NT2/D1 (cell line): ENCODE results near the gene SLC45A3.

Experiments
- DNase-seq: peaks from one replicate; pipeline ENCODE4 v3.0.0-alpha.2; 2011; ENCODE audit warnings: low read depth, low spot score
- H3K27me3 ChIP-seq: 2 replicates; pipeline ENCODE4 v1.6.0; 2011; ENCODE audit warnings: mild to moderate bottlenecking; ENCODE audit not compliant: insufficient read length, insufficient read depth
- H3K36me3 ChIP-seq: 2 replicates; pipeline ENCODE4 v1.6.1; 2011; ENCODE audit warnings: mild to moderate bottlenecking, low read length, mixed read lengths; ENCODE audit not compliant: insufficient read depth, insufficient read length
- H3K4me1 ChIP-seq: 2 replicates; pipeline ENCODE4 v1.5.1; 2011; ENCODE audit not compliant: insufficient read depth, insufficient read length
- H3K4me3 ChIP-seq: 2 replicates; pipeline ENCODE4 v1.5.1; 2011; ENCODE audit warnings: low read depth; ENCODE audit not compliant: insufficient read length
- H3K9ac ChIP-seq: 2 replicates; pipeline ENCODE4 v1.6.0; 2011; ENCODE audit warnings: low read depth; ENCODE audit not compliant: insufficient read length
- H3K9me3 ChIP-seq: 2 replicates; pipeline ENCODE4 v1.5.1; 2011; ENCODE audit warnings: mild to moderate bottlenecking, low read length; ENCODE audit not compliant: insufficient read depth
- SUZ12 ChIP-seq: IDR thresholded peaks from 2 replicates; pipeline ENCODE4 v1.6.1; 2011; ENCODE audit not compliant: insufficient read length, insufficient read depth; ENCODE audit errors: extremely low read depth
- YY1 ChIP-seq: IDR thresholded peaks from 2 replicates; pipeline ENCODE4 v1.6.1; 2011; ENCODE audit not compliant: insufficient read length, insufficient read depth
- ZNF274 ChIP-seq: IDR thresholded peaks from 2 replicates; pipeline ENCODE4 v1.6.1; 2011; ENCODE audit warnings: mild to moderate bottlenecking, low read depth, low read length

Gene SLC45A3

GRCh38 chr1:205626216-205626615, 54.1 kb downstream of the SLC45A3 start:
- H3K9me3 ChIP-seq = no peaks in the 10 kb centered on the region
- H3K27me3 ChIP-seq = no peaks in the 10 kb centered on the region
- H3K4me1 ChIP-seq = peaks cover 3% of the 10 kb centered on the region
- H3K9ac ChIP-seq = no peak overlapping the region
- DNase-seq = no peak
- no peak for TF ChIP-seq YY1
- TF ChIP-seq SUZ12 = no peak
- TF ChIP-seq ZNF274 = no peak
- no peak overlapping the region for H3K4me3 ChIP-seq
- H3K36me3 ChIP-seq = peaks cover 28% of the 10 kb centered on the region

- no peaks in the 10 kb centered on the region for H3K27me3 ChIP-seq
- H3K9ac ChIP-seq = no peak overlapping the region
- DNase-seq = no peak
- no peak overlapping the region for H3K4me3 ChIP-seq
- no peaks in the 10 kb centered on the region for H3K9me3 ChIP-seq
- peaks cover 3% of the 10 kb centered on the region for H3K4me1 ChIP-seq
- H3K36me3 ChIP-seq = peaks cover 48% of the 10 kb centered on the region
- TF ChIP-seq YY1 = no peak
- no peak for TF ChIP-seq ZNF274
These were observed 56.7 kb downstream of the SLC45A3 start for GRCh38 chr1:205623646-205624045.

GRCh38 chr1:205620269-205620668, 60.0 kb downstream of the SLC45A3 start:
- TF ChIP-seq ZNF274 = no peak
- no peak for DNase-seq
- Histone ChIP-seq H3K27me3 (no peaks in the 10 kb centered on the region), H3K36me3 (peaks cover 76% of the 10 kb centered on the region), H3K4me1 (no peaks in the 10 kb centered on the region), H3K4me3 (no peak overlapping the region), H3K9ac (no peak overlapping the region), H3K9me3 (no peaks in the 10 kb centered on the region)

- H3K4me1 ChIP-seq = no peaks in the 10 kb centered on the region
- H3K27me3 ChIP-seq = no peaks in the 10 kb centered on the region
- TF ChIP-seq SUZ12 = no peak
- no peak for TF ChIP-seq ZNF274
- TF ChIP-seq YY1 = no peak
- H3K36me3 ChIP-seq = peaks cover 79% of the 10 kb centered on the region
- no peaks in the 10 kb centered on the region for H3K9me3 ChIP-seq
- H3K4me3 ChIP-seq = no peak overlapping the region
- H3K9ac ChIP-seq = no peak overlapping the region
- DNase-seq = no peak
These were observed 60.9 kb downstream of the SLC45A3 start for GRCh38 chr1:205619376-205619775.

- peaks cover 88% of the 10 kb centered on the region for H3K36me3 ChIP-seq
- no peak for DNase-seq
- H3K4me3 ChIP-seq = no peak overlapping the region
- no peak for TF ChIP-seq ZNF274
- TF ChIP-seq SUZ12 = no peak
- TF ChIP-seq YY1 = no peak
- no peaks in the 10 kb centered on the region for H3K27me3 ChIP-seq
- H3K4me1 ChIP-seq = no peaks in the 10 kb centered on the region
- H3K9ac ChIP-seq = no peak overlapping the region
- H3K9me3 ChIP-seq = no peaks in the 10 kb centered on the region
These were observed 63.6 kb downstream of the SLC45A3 start for GRCh38 chr1:205616563-205617293.

- H3K4me1 ChIP-seq = no peaks in the 10 kb centered on the region
- H3K36me3 ChIP-seq = peaks cover 86% of the 10 kb centered on the region
- no peaks in the 10 kb centered on the region for H3K9me3 ChIP-seq
- H3K9ac ChIP-seq = no peak overlapping the region
- no peaks in the 10 kb centered on the region for H3K27me3 ChIP-seq
- no peak for TF ChIP-seq ZNF274
- TF ChIP-seq YY1 = no peak
- no peak for TF ChIP-seq SUZ12
- H3K4me3 ChIP-seq = no peak overlapping the region
- DNase-seq = no peak
These were observed 64.5 kb downstream of the SLC45A3 start for GRCh38 chr1:205615789-205616188.

- H3K36me3 ChIP-seq = peaks cover 69% of the 10 kb centered on the region
- TF ChIP-seq SUZ12 (no peak), ZNF274 (no peak), YY1 (no peak)
- H3K27me3 ChIP-seq = no peaks in the 10 kb centered on the region
- H3K4me1 ChIP-seq = no peaks in the 10 kb centered on the region
- H3K9me3 ChIP-seq = no peaks in the 10 kb centered on the region
- H3K9ac ChIP-seq = no peak overlapping the region
- no peak for DNase-seq
- no peak overlapping the region for H3K4me3 ChIP-seq
These were observed 66.4 kb downstream of the SLC45A3 start for GRCh38 chr1:205613854-205614412.
